ENCODE data around the gene COPG1. TPM values are rescaled to one million over a fixed set of nuclear protein-coding genes. Genes with fewer than 3 reads are reported as not detected.

The COPG1 gene
- total RNA-seq, 4 donors from 2014 or later, result 64.6 to 95.8 (median 74.0) TPM

GRCh38 chr3:129254536-129255230 is 5.3 kb downstream of the COPG1 start:
- ATAC-seq, result no peak
- H3K27me3 ChIP-seq, result no peaks in the 10 kb centered on the region
- no peak overlapping the region for H3K27ac ChIP-seq
- H3K36me3 ChIP-seq, result peaks cover 0 to 88% of the 10 kb centered on the region in 2 donors
- WGBS, 2 donors (ENCODE audit: low coverage in 1 of 2), result 80 to 87% methylated on average over 7 to 11 of the region's 12 CpGs
- no peak overlapping the region for H3K4me3 ChIP-seq
- peaks cover 0 to 36% (median 6%) of the 10 kb centered on the region in 3 donors for H3K4me1 ChIP-seq
- TF ChIP-seq CTCF (IDR thresholded peaks at IDR 0.05) (no peak), POLR2AphosphoS5 (IDR thresholded peaks at IDR 0.05) (no peak), POLR2A (IDR thresholded peaks at IDR 0.05) (no peak), EP300 (IDR thresholded peaks at IDR 0.05) (no peak)
- H3K9me3 ChIP-seq, result no peaks in the 10 kb centered on the region

GRCh38 chr3:129256270-129256669 is 6.9 kb downstream of the COPG1 start:
- ATAC-seq, result no peak
- no peak overlapping the region for H3K27ac ChIP-seq

GRCh38 chr3:129257609-129258008 is 8.2 kb downstream of the COPG1 start:
- WGBS, 2 donors (ENCODE audit: low coverage in 1 of 2), result 40 to 76% methylated on average over 1 to 4 of the region's 11 CpGs
- ATAC-seq, result no peak
- TF ChIP-seq POLR2A (IDR thresholded peaks at IDR 0.05), result no peak
- TF ChIP-seq CTCF (IDR thresholded peaks at IDR 0.05), result no peak
- TF ChIP-seq POLR2AphosphoS5 (IDR thresholded peaks at IDR 0.05), result no peak

More at GRCh38 chr3:129256270-129256669, 6.9 kb downstream of the COPG1 start:
- Histone ChIP-seq H3K9me3 (no peaks in the 10 kb centered on the region), H3K4me3 (no peak overlapping the region), H3K4me1 (peaks cover 0 to 22% (median 0%) of the 10 kb centered on the region in 3 donors), H3K27me3 (no peaks in the 10 kb centered on the region), H3K36me3 (peaks cover 0 to 100% of the 10 kb centered on the region in 2 donors)
- TF ChIP-seq EP300 (IDR thresholded peaks at IDR 0.05) (no peak), POLR2AphosphoS5 (IDR thresholded peaks at IDR 0.05) (no peak), CTCF (IDR thresholded peaks at IDR 0.05) (no peak), POLR2A (IDR thresholded peaks at IDR 0.05) (no peak)
- WGBS, 2 donors (ENCODE audit: low coverage in 1 of 2), result 79 to 89% methylated on average over 5 of the region's 6 CpGs

GRCh38 chr3:129259612-129260477 is 10.4 kb downstream of the COPG1 start:
- no peak for ATAC-seq
- H3K4me1 ChIP-seq, result no peaks in the 10 kb centered on the region
- no peaks in the 10 kb centered on the region for H3K9me3 ChIP-seq
- no peak for TF ChIP-seq POLR2AphosphoS5 (IDR thresholded peaks at IDR 0.05)
- TF ChIP-seq EP300 (IDR thresholded peaks at IDR 0.05), result no peak
- TF ChIP-seq CTCF (IDR thresholded peaks at IDR 0.05), result no peak
- TF ChIP-seq POLR2A (IDR thresholded peaks at IDR 0.05), result no peak
- 74 to 85% methylated on average over 3 of the region's 7 CpGs for WGBS, 2 donors (ENCODE audit: low coverage in 1 of 2)
- H3K4me3 ChIP-seq, result no peak overlapping the region
- H3K27ac ChIP-seq, result no peak overlapping the region
- no peaks in the 10 kb centered on the region for H3K27me3 ChIP-seq
- peaks cover 0 to 100% of the 10 kb centered on the region in 2 donors for H3K36me3 ChIP-seq

More at GRCh38 chr3:129257609-129258008, 8.2 kb downstream of the COPG1 start:
- H3K36me3 ChIP-seq, result peaks cover 0 to 100% of the 10 kb centered on the region in 2 donors
- no peaks in the 10 kb centered on the region for H3K9me3 ChIP-seq
- H3K4me3 ChIP-seq, result no peak overlapping the region
- peaks cover 0 to 8% (median 0%) of the 10 kb centered on the region in 3 donors for H3K4me1 ChIP-seq
- H3K27me3 ChIP-seq, result no peaks in the 10 kb centered on the region
- no peak overlapping the region for H3K27ac ChIP-seq
